GM20000 (cell line): ENCODE measurements around the gene FBXO48.

Source experiments
- DNase-seq: peaks from one replicate; pipeline ENCODE4 v3.0.0; 2012; ENCODE audit warnings: low spot score
- CTCF ChIP-seq: IDR thresholded peaks from 2 replicates; pipeline ENCODE4 v1.5.1; 2012; ENCODE audit warnings: mild to moderate bottlenecking, control low read depth; ENCODE audit errors: extremely low read depth, missing control alignments

The FBXO48 gene

DNA sequence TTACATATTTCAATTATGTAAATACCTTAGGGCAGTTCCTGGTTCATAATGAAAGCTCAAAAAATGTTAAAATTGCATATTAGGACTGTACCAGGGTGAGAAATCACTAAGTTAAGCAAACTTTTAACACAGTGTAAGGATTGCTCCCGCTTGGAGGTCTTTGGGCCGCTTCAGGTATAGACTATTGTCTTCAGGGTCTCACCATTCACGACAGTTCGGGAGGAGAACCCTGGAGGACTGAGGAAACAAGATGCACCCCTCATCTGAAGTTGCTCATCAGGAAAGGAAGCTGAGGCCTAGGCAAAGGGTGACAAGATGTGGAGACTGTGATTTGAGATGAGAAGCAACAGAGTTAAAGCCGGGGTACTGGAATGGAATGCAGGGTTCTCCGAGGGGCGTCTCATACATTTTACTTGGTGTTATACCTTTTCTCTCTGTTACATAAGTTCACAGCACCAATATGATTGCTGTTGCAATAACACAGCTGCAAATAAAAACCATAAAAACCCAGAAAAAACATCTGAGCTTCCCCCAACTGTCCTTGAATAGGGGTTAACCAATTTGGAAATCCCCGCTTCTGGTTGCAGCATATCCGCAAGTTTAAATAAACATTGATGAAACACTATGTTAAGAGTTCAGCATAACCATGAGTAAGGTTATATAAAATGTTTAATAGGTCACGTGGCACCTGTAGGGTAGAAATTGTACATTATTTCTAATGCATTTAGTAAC lies 40.1 kb downstream of the FBXO48 start:
- peak; percentile 45 for DNase-seq

GRCh38 chr2:68426446-68426845 lies 40.6 kb downstream of the FBXO48 start:
- TF ChIP-seq CTCF, result no peak
- no peak for DNase-seq

More for the DNA sequence above, 40.1 kb downstream of the FBXO48 start:
- TF ChIP-seq CTCF, result no peak

DNA sequence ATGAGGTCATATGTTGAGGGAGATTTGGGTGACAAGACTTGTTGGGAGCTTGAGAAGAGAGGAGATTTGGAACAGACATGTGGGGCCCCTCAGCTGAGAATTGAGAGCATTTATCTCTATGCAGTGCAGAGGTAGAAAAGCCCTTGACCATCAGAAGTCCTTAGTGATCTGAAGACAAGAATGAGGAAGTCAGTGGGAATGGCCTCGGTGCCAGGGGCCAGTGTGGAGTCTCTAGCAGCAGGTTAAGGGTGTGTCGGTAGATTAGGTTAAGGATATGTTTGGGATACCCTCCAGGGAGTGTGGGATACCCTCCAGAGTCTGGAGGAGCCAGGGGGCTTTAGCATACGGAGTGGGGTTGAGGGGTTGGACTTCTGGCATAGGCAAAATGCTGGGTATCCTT lies 41.6 kb downstream of the FBXO48 start:
- no peak for DNase-seq
- TF ChIP-seq CTCF, result no peak

DNA sequence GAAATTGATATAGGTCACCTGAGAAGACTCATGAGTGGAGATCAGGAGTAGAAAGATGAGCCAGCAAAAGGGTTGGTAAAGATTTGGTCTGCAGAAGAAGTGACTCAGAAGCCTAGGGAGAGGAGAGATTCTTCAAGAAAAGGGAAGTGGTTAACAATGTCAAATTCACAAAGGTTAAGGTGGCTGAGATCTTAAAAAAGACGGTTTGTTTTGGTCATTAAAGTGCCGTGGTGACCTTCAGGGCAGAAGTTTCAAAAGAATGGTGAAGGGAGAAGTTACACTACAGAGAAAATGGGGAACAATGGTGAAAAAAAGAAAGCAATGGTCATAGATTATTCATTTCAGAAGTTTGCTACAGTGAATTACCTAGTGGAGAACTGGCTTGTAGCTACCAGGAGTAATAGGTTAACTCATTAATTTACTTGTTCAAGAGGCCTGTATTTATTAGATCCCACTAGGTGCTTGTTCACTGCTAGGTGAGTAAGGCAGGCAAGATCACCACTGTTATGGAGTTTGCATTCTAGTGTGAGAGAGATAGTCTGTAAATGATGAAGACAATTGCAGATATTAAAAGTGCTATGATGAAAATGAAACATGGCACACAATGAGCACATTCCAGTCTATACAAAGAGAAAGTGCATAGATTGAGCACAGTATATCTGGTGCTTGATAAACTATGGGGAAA lies 43.0 kb downstream of the FBXO48 start:
- DNase-seq, result peak; percentile 64
- no peak for TF ChIP-seq CTCF

DNA sequence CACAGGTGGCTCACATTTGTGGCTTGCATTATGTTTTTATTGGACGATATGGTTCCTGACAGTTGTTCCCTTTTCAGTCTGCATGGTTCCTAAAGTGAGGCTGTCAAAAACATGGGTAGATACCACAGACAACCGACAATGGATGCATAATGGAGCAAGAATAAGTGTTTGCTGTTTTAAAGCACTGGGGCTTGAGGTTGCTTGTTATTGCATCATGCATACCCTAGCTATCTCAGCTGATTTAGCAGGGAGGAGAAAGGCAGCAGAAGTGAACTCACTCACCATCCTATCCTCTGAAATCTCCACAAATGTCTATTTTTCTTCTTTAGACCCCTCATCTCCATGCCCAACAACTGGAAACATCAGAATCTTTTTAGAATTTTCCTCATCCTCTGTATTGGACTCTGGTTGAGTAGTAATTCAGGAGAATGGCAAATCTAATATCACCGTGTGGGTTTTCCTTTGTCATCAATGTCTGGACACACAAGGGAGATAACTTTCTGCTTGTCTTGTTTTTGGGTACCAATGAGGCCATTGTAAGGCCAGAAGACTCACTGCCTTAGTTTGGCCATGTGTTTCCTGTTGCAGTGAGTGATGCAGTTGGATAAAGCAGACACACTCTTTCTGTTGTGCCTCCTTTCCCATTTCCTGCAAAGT lies 46.7 kb downstream of the FBXO48 start:
- no peak for DNase-seq
- TF ChIP-seq CTCF, result no peak

GRCh38 chr2:68418855-68419254 lies 48.2 kb downstream of the FBXO48 start:
- no peak for TF ChIP-seq CTCF

GRCh38 chr2:68418419-68418818 lies 48.7 kb downstream of the FBXO48 start:
- TF ChIP-seq CTCF, result no peak
- no peak for DNase-seq

More at GRCh38 chr2:68418855-68419254, 48.2 kb downstream of the FBXO48 start:
- no peak for DNase-seq
